OCI-M2 (cell line): ENCODE data around the gene GPR180.

Source experiments
- DNase-seq: peaks from one replicate; lab custom pipeline; 2025; ENCODE audit not compliant: unreplicated experiment; lab: John Stamatoyannopoulos, UW

Gene GPR180

DNA sequence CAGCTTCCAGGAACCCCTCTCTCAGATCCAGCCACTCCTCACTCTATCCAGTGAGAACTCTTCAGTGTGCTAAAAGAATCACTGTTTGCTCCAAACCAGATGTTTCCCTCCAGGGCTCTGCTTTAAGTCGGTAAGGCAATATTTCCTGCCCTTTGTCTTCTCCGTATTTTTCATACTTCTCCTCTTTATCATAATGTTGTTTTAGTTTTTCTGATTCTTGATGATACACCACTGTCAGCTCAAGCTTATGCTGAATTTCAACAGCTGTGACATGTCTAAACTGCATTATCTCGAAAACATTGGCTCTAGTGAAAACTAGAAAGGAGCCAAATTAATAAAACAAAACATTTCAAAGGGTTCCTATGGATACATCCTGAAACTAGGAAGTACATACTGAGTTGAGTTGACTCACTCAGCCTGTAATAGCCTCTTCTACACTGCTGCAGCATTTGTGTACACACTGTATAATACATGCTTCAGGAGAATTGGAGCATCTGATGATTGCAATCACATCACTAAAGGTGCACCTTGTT is 39.8 kb downstream of the GPR180 start:
- DNase-seq = no peak

DNA sequence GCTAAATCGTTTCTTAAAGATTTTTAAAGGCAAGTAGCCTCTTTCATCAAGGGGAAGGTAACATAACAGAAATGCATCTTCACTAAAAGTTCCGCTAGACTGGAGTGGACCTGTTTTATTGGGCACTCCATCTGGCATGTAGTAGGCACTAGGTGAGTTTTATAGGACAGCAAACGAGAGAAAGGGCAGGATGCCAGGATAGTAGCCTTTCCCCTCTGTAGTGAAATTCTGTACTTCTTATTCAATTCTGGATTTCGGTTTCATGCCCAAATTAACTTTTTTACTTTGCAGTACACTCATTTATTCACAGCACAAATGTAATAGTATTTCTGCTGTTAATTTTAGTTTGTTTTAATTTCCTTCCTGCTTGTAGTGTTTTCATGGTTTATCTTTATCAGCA is 45.2 kb downstream of the GPR180 start:
- no peak for DNase-seq

DNA sequence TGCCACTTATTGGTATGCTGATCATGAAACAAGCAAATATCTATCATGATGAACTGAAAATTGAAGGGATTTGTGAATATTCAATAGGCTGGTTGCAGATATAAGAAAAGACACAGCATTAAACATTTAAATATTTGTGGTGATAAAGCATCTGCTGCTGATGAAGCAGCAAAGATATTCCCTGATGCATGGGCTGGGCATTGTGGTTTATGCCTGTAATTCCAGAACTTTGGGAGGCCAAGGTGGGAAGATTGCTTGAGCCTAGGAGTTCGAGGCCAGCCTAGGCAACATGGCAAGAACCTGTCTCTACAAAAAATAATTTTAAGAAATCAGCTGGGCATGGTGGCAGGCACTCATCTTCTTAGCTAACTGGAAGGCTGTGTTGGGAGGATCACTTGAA is 54.5 kb downstream of the GPR180 start:
- DNase-seq = no peak

DNA sequence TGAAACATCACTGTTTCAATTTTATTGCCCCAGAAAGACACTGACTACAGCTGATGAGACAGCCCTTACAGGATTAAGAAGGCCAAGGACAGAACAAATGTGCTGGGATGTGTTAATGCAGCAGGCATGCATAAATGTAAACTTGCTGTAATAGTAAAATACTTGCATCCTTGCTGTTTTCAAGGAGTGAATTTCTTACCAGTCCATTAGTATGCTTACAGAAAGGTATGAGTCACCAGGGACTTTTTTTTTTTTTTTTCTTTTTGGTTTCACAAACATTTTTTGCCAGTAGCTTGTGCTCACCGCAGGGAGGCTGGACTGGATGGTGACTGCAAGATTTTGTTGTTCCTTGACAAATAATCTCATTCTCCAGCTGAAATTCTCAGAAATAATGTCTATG is 55.1 kb downstream of the GPR180 start:
- DNase-seq = no peak

DNA sequence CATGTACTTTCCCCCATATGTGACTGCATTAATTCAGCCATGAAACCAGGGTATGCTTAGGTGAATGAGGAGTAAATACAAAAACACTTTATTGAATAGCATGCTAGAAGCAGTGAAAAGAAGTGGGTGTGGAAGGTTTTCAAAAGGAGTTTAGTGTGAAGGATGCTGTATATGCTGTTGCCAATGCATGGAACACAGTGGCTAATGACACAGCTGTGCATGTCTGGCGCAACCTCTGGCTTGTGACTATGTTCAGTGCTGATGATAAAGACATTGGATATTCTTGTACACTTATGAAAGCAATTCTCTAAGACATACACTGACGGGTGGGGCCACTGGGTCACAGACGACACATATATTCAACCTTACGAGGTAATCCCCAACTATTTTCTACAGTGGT is 55.5 kb downstream of the GPR180 start:
- no peak for DNase-seq

DNA sequence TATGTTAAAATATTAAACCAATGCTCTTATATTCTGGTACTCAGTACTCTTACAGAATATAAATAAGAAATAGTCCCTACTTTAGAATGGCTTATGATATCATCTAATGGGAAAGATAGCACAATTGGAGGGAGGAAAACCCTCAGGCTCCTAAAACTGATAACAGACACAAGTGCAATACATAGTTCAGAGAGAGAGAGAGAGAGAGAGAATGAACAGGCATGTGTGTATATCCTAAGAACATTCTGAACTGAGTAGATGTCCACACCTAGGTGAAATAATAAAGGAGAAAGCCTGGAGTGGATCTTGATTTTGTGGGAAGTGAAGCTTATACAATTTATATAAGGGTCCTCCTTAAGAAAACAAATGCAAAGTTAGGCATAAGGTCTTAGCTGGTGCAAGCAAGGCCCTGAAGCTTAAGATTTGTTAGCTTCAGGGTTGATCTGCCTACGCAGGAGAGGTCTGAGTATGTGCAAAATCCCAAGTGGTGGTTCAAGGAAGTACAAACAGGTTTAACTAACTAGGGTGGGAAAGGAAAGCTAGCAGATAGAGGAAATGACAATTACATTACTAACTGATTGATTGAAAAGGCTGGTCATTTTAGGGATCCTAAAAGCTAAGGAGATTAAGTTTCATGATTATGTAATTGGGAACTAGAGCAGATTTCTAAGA is 57.4 kb downstream of the GPR180 start:
- no peak for DNase-seq

DNA sequence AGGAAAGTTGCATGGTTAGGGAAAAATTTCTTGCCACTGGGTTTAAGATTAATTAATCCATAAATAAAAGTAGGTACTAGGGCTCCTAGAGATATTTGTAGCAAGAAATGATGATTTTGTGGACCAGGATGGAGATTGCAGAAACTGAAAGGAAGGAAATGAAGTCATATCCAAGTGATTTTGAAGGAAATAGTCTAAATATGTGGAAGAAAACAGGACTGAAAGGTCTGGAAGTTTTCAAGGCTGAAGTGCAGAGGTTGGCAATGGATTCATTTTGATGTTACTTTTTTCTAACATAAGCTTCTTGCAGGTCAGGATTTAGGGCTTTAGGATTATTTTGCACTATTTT is 57.9 kb downstream of the GPR180 start:
- no peak for DNase-seq

DNA sequence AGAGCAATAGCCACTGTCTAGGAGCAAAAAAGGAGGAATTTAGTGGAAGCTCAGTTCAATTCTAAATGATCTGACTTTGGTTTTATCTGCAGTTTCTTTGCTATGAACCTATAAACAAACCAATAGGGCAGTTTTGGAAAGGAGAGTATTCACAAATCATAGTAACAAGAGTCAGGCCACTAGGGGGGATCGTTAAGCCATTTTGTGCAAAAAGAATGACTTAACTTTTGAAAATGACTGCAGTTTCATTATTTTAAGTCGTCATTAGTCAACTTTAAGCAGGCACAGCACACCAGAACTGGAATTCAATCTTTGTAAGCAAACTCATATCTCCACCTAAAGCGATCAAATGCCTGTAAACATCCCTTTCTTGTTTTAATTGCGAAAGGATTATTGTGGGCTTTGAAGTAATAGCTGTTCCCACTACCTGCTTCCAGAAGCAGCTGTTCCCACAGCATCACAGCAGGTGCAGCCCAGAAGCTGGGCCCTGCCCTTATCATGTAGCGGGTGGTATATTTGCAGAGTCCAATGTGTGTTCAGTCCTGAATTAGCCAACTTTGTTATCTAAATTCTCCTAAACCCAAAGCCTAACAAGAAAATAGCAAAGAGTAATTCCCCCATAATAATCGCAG is 59.2 kb downstream of the GPR180 start:
- DNase-seq = peak; percentile 14

DNA sequence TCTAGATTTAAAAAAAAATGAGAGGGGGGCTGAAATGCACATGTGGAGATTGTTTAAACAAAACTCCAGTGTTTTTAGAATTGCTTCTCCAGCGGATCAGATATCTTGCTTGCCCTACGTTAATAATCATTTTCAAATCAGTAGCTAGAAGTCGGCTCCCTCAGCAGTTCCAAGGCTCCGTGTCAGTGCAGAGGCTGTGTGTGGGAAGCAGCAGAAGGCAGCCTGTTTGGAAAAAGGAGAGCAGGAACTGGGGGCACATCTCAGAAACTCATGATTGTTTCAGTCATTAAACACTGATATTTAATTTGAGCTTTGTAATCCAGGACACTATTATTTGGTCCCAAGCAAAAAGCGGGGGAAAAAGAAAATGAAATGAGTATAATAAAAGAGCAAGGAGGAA is 59.7 kb downstream of the GPR180 start:
- DNase-seq = no peak

DNA sequence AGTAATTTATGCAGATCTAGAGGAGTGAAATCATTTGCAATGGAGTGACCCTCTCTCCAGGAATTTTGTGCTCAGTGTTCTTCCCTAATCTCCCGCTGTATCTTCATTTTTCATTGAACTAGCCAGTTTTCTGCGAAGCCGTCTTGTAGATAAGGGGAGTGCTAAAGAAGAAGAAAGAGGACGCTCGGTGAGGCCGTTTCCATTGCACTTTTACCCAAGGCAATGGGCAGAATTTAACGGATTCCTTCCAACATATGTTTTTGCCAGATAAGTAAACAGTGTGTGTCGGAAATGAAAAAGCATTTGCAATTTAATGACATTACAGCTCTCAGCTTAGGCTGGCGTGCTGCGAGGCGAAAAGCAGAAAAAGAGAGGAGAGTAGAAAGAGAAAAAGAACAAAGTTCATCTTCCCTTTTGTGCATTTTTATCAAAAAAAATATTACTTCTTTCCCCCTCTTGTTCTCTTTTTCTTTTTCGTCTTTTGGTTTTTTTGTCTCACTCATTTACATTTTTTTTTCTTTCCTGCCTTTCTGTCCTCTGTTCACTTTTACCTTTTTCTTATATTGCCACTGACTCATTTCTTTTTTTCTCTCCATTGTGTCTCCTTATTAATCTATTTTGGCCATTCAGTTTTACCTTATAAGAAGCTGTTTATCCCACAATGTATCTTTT is 60.8 kb downstream of the GPR180 start:
- peak; percentile 56 for DNase-seq

DNA sequence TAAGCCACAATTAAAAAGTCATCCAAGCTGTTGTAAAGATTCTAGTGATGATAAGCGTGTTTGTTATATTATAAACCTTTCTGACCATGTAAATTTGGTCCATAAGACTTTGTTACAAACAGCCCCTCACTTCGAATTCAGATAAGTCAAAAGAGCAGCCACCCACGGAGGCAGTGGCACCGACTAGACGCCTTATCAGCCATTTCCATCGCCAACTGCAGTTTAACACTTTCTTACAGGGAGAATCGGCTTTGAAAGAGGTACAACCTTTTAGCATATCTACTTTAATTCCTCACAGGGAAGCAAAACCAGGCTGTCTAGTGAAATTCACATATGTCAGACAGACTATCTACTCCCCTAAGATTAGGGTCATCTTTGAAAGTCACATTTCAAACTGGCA is 63.2 kb downstream of the GPR180 start:
- DNase-seq = no peak

DNA sequence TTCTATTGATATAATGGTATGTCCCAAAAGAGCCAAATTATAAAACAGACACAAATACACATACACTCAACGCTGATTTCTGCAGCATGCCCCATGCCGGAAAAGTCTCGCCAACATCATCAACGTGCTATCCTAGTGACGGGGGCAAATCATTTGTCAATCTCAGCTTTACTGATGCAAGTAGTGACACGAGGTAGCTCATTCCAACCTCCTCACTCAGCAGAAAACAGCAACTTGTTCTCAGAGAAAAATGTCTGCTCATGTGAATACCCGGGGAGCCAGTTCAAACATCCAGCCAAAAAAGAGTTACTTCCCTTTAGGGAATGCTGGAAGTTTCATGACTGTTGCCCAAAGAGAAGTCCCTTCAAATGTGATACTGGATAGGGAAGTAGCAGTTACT is 64.4 kb downstream of the GPR180 start:
- no peak for DNase-seq

DNA sequence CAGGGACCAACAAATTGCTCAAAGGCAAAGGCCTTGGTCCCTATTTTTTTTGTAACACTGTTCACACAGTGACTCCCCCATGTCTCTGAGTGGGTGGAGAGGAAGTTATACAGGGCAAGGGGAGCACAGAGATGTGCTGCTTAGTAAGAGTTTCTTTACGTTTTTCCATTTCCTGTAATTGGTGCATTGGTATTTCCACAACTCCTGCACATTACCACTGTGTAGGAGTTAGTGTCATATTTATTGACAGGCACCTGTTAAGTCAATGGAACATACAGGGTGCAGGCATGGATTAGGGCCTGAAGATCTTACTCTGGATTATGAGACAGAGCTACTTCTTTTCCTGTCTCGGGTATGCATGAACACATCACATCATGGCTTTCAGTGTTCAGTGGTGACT is 65.5 kb downstream of the GPR180 start:
- DNase-seq = no peak

DNA sequence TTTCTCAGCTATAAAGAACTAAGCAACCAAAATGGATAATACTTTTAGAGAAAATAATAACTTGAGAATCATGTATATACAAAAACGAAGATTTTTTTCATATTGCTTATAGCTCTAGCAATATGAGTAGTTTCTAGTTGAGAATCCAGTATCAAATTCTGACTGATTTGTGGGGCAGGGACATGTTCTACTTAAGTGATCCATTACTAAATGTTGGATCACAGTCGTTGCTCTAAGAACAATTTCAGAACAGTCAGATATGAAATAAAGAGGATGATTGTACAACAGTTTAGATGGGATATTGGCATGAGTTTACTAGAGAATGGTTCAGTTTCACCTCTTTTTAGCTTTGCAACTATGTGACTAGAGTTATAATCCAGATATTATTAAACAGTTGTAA is 70.7 kb downstream of the GPR180 start:
- DNase-seq = no peak

DNA sequence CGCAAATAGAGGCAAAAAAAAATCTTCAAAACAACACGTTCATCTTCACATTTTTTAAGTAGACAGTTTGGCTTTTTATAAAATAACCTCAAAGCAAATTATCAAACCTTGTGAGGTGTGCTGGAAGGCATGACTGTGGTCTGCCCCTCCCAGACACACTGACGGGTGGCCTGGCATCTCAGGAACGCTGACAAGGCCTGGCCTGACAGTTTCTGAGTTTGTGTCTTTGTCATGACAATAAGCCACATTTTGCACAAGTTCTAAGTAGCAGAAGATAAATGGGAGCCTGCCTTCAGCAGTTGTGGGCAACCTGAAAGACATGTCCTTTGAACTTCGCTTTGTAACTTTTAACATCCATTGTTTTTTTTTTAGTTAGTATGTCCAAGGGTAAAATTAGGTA is 72.2 kb downstream of the GPR180 start:
- no peak for DNase-seq

DNA sequence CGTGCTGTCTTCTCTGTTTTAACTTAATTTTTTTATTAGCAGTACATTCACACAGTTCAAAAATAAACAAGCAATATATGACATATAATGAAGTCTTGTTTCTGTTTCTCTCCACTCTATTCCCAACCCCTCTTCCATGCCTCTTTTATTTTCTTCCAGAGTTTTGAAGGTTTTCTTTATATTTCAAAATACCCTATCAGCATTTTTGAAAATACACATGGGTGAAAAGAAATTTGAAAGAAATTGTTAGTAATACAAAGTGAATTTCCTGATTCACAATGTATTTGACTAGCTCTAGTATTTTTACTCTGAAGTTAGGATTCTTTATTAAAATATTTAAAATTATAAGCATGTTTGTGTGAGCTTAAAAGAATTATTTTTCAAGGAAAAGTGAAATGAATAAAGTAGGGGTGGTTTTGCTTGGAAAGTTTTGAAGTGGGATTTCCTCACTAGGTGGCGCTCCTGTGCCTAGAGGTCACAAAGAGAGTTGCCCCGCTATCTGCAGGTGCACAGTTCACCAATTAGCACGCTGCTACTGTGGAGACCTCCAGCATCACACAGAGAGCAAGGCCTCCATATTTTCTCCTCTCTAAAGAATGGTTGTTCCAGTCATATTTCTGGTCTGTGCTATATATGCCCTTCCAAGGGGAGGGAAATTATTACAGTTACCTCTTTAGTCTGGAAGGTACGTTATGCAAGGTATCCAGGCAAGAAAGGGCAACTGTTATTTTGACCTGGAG is 73.1 kb downstream of the GPR180 start:
- DNase-seq = no peak

DNA sequence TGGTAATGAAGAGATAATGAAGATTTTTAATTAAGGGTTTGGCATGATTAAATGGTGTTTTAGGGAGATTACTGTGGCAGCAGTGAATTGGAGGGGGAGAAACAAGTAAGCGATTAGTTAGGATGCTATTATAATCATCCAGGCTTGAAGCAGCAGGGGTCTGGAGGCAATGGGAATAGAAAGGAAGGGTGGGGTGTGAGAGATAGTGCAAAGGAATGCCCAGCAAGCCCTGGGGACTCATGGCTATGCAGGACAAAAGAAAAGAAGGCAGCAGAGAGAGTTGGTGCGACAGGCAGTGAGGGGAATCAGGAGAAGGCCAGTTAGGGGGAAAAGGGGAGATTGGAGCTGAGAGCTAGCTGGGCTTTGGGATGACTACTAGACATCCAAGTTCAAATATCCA is 76.1 kb downstream of the GPR180 start:
- DNase-seq = no peak

DNA sequence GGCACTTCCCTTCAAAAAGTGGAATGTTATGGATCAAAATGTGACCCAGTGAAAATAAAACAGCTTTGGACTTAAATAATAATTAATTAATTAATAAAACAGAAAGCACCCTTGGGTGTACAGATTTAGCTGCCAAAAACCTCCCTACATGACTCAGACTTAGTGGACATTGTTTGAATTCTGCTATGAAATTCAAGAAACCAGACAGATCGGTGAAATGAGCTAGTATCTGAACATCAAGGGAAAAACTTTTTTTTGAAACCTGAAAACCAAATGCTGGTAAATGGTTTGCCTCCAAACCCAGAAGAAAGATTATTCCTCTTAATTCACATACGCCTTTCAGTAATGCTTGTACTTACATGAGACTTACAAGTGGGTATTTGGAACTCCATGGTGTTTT is 77.2 kb downstream of the GPR180 start:
- no peak for DNase-seq

DNA sequence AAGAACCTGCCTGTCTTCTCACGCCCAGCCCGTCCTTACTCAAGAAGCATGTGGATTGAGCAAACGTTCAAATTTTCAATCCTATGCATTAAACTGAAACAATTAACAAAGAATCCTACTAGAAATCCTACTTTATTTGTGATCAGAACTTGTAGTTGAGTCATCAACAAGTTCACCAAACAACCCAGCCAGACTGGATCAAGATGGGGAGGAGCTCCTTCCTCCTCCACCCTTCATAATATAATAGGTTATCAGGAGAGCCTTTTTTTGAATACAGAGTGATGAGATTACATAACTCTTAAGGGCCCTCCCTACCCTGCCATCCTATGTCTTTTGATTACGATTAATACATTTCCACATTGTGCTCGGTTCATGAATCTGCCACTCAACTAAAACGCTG is 78.0 kb downstream of the GPR180 start:
- no peak for DNase-seq

DNA sequence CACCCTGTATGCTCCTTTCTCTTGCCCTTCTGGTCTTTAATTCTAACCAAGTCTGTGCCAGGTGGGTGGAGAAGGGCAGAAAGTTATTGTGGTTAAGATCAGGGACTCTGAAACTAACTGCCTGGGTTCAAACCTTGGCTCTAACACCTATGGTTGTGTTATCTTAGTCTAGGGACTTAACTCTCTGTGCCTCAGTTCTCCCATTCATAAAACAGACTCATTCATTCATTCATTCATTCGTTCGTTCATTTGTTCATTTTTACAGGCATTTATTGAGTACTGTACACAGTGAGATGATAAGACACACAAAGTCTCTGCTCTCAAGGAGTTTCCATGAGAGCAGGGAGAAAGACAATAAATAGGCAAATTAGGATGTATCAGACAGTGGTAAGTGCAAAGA is 80.6 kb downstream of the GPR180 start:
- no peak for DNase-seq

DNA sequence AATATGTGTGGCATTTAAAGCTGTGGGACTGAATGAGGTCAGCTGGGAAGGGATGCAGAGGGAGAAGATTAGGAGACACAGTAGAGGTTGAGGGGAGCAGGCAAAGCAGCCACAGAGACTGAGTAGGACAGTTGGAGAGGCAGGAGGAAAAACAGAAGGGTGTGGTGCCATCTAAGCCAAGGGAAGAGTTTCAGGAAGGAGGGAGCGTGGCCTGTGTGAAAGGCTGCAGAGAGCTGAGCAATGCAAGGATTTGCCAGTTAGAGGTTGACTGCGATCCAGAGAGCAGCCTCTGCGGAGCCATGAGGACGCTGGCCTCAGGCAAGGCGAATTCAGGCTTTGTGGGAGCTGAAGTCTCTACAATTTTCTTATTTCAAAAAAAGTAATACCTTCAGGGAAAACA is 81.8 kb downstream of the GPR180 start:
- DNase-seq = no peak
